ENCODE data around the gene IFNW1.

- TF ChIP-seq EZH2phosphoT487 (IDR thresholded peaks at IDR 0.05; ENCODE audit: insufficient read depth, low read depth) (no peak), EZH2 (IDR thresholded peaks at IDR 0.05; ENCODE audit: insufficient read depth, poor library complexity, severe bottlenecking) (no peak)
Measured at GRCh38 chr9:21097817-21098216, 43.8 kb downstream of the IFNW1 start.
